Mucosa of rectum (tissue), 2 donors: ENCODE data around the gene FHIT.

ENCODE experiments used
- H3K27ac ChIP-seq, 2 donors: one replicate each; pipeline ENCODE4 v1.7.0; 2013; ENCODE audit warnings: inconsistent platforms in 2 of 2, low read depth in 2 of 2, low read length in 2 of 2
- H3K27me3 ChIP-seq, 2 donors: one replicate each; pipeline ENCODE4 v1.7.0; 2013; ENCODE audit warnings: low read length in 2 of 2; ENCODE audit not compliant: control insufficient read depth in 2 of 2, insufficient read depth in 2 of 2
- H3K36me3 ChIP-seq, 2 donors: one replicate each; pipeline ENCODE4 v1.7.0; 2013; ENCODE audit warnings: low read length in 2 of 2; ENCODE audit not compliant: control insufficient read depth in 2 of 2, insufficient read depth in 2 of 2
- H3K4me1 ChIP-seq, 2 donors: one replicate each; pipeline ENCODE4 v1.7.0; 2013; ENCODE audit warnings: low read length in 2 of 2, mild to moderate bottlenecking in 1 of 2; ENCODE audit not compliant: control insufficient read depth in 2 of 2, insufficient read depth in 2 of 2
- H3K4me3 ChIP-seq, 2 donors: one replicate each; pipeline ENCODE4 v1.7.0; 2013; ENCODE audit warnings: low read length in 2 of 2
- H3K9ac ChIP-seq, 2 donors: one replicate each; pipeline ENCODE4 v1.7.0; 2013; ENCODE audit warnings: low read length in 2 of 2, low read depth in 1 of 2, mild to moderate bottlenecking in 1 of 2
- H3K9me3 ChIP-seq, 2 donors: one replicate each; pipeline ENCODE4 v1.7.0; 2013; ENCODE audit warnings: low read length in 2 of 2; ENCODE audit not compliant: control insufficient read depth in 2 of 2
- donor health status: healthy.
- donor health status: Normal muscosa, but diverticular disease.

The FHIT gene

GRCh38 chr3:60809857-60810610, 441.2 kb downstream of the FHIT start:
- H3K9me3 ChIP-seq = no peaks in the 10 kb centered on the region
- no peaks in the 10 kb centered on the region for H3K4me1 ChIP-seq
- H3K27ac ChIP-seq = no peak overlapping the region
- no peaks in the 10 kb centered on the region for H3K27me3 ChIP-seq
- no peaks in the 10 kb centered on the region for H3K36me3 ChIP-seq
- H3K9ac ChIP-seq = no peak overlapping the region
- H3K4me3 ChIP-seq = no peak overlapping the region

GRCh38 chr3:60803216-60804173, 447.8 kb downstream of the FHIT start:
- Histone ChIP-seq H3K9me3 (no peaks in the 10 kb centered on the region), H3K27ac (no peak overlapping the region), H3K36me3 (no peaks in the 10 kb centered on the region), H3K4me1 (no peaks in the 10 kb centered on the region), H3K4me3 (no peak overlapping the region), H3K9ac (no peak overlapping the region), H3K27me3 (no peaks in the 10 kb centered on the region)

GRCh38 chr3:60801307-60801706, 449.9 kb downstream of the FHIT start:
- Histone ChIP-seq H3K4me3 (no peak overlapping the region), H3K9ac (no peak overlapping the region), H3K27ac (no peak overlapping the region), H3K36me3 (no peaks in the 10 kb centered on the region), H3K9me3 (no peaks in the 10 kb centered on the region), H3K4me1 (no peaks in the 10 kb centered on the region), H3K27me3 (no peaks in the 10 kb centered on the region)

GRCh38 chr3:60798456-60798855, 452.8 kb downstream of the FHIT start:
- no peak overlapping the region for H3K4me3 ChIP-seq
- H3K27me3 ChIP-seq = no peaks in the 10 kb centered on the region
- H3K9ac ChIP-seq = no peak overlapping the region
- H3K27ac ChIP-seq = no peak overlapping the region
- H3K9me3 ChIP-seq = no peaks in the 10 kb centered on the region
- no peaks in the 10 kb centered on the region for H3K4me1 ChIP-seq
- no peaks in the 10 kb centered on the region for H3K36me3 ChIP-seq

- H3K4me1 ChIP-seq = no peaks in the 10 kb centered on the region
- no peaks in the 10 kb centered on the region for H3K9me3 ChIP-seq
- no peak overlapping the region for H3K9ac ChIP-seq
- H3K27ac ChIP-seq = no peak overlapping the region
- no peak overlapping the region for H3K4me3 ChIP-seq
- no peaks in the 10 kb centered on the region for H3K27me3 ChIP-seq
- H3K36me3 ChIP-seq = no peaks in the 10 kb centered on the region
These were observed 458.9 kb downstream of the FHIT start for GRCh38 chr3:60792249-60792852.

GRCh38 chr3:60788185-60788584, 463.1 kb downstream of the FHIT start:
- no peaks in the 10 kb centered on the region for H3K36me3 ChIP-seq
- H3K4me1 ChIP-seq = no peaks in the 10 kb centered on the region
- H3K4me3 ChIP-seq = no peak overlapping the region
- H3K9me3 ChIP-seq = no peaks in the 10 kb centered on the region
- no peak overlapping the region for H3K27ac ChIP-seq
- H3K27me3 ChIP-seq = no peaks in the 10 kb centered on the region
- H3K9ac ChIP-seq = no peak overlapping the region

- no peak overlapping the region for H3K27ac ChIP-seq
- H3K9ac ChIP-seq = no peak overlapping the region
- no peaks in the 10 kb centered on the region for H3K4me1 ChIP-seq
- H3K9me3 ChIP-seq = peaks cover 0 to 2% of the 10 kb centered on the region in 2 donors
- H3K27me3 ChIP-seq = no peaks in the 10 kb centered on the region
- no peaks in the 10 kb centered on the region for H3K36me3 ChIP-seq
- H3K4me3 ChIP-seq = no peak overlapping the region
These were observed 469.3 kb downstream of the FHIT start for GRCh38 chr3:60781935-60782334.

- H3K4me3 ChIP-seq = no peak overlapping the region
- H3K36me3 ChIP-seq = no peaks in the 10 kb centered on the region
- H3K27ac ChIP-seq = no peak overlapping the region
- no peaks in the 10 kb centered on the region for H3K27me3 ChIP-seq
- peaks cover 4 to 6% of the 10 kb centered on the region in 2 donors for H3K9me3 ChIP-seq
- H3K9ac ChIP-seq = no peak overlapping the region
- no peaks in the 10 kb centered on the region for H3K4me1 ChIP-seq
These were observed 471.6 kb downstream of the FHIT start for GRCh38 chr3:60779637-60780036.

GRCh38 chr3:60775985-60776384, 475.3 kb downstream of the FHIT start:
- Histone ChIP-seq H3K4me1 (no peaks in the 10 kb centered on the region), H3K4me3 (no peak overlapping the region)

GRCh38 chr3:60774617-60775016, 476.6 kb downstream of the FHIT start:
- Histone ChIP-seq H3K4me1 (no peaks in the 10 kb centered on the region), H3K27ac (no peak overlapping the region), H3K27me3 (no peaks in the 10 kb centered on the region), H3K4me3 (no peak overlapping the region), H3K9me3 (peaks cover 4% of the 10 kb centered on the region in 2 donors), H3K36me3 (no peaks in the 10 kb centered on the region), H3K9ac (no peak overlapping the region)

More at GRCh38 chr3:60775985-60776384, 475.3 kb downstream of the FHIT start:
- no peak overlapping the region for H3K9ac ChIP-seq
- H3K9me3 ChIP-seq = peaks cover 4% of the 10 kb centered on the region in 2 donors
- no peak overlapping the region for H3K27ac ChIP-seq
- no peaks in the 10 kb centered on the region for H3K36me3 ChIP-seq
- no peaks in the 10 kb centered on the region for H3K27me3 ChIP-seq
